Measurements from ENCODE around the gene GUCA2B. TPM values are rescaled to one million over a fixed set of nuclear protein-coding genes. Genes with fewer than 3 reads are reported as not detected.

GUCA2B gene
- total RNA-seq, 1 donor from 2014 or later: not detected

Other genes starting within 250 kb of the GUCA2B start
- gene HIVEP3, start 234.5 kb upstream of the GUCA2B start, total RNA-seq: 10.8 TPM
- not detected for gene GUCA2A, start 11.3 kb downstream of the GUCA2B start, total RNA-seq
- 54.8 TPM for gene FOXJ3, start 181.8 kb downstream of the GUCA2B start, total RNA-seq
- 20.9 TPM for gene RIMKLA, start 227.4 kb downstream of the GUCA2B start, total RNA-seq

Data from temporal lobe (tissue), 1 donor.